NCI-H345 treated with DMSO at 0.1 percent for 48 hours (cell line): ENCODE measurements around the gene TMEM52.

ENCODE experiments used
- DNase-seq: peaks from one replicate; lab custom pipeline; 2025; ENCODE audit not compliant: unreplicated experiment; lab: John Stamatoyannopoulos, UW

The TMEM52 gene

GRCh38 chr1:1918901-1919303 lies at the start of gene TMEM52:
Gene TMEM52, minus strand, starts transcription at chr1:1919279. Its CDS starts 14 bp downstream, at chr1:1919265.
- no peak for DNase-seq

- DNase-seq, result no peak
These were observed 48.8 kb upstream of the TMEM52 start for GRCh38 chr1:1967879-1968278.

- DNase-seq, result no peak
These were observed 48.1 kb upstream of the TMEM52 start for GRCh38 chr1:1967151-1967550.

GRCh38 chr1:1966071-1966740 lies 47.1 kb upstream of the TMEM52 start:
- no peak for DNase-seq

- DNase-seq, result no peak
These were observed 46.5 kb upstream of the TMEM52 start for GRCh38 chr1:1965546-1965945.

GRCh38 chr1:1964811-1965210 lies 45.7 kb upstream of the TMEM52 start:
- DNase-seq, result no peak

GRCh38 chr1:1963570-1963969 lies 44.5 kb upstream of the TMEM52 start:
- DNase-seq, result no peak

GRCh38 chr1:1962752-1963151 lies 43.7 kb upstream of the TMEM52 start:
- DNase-seq, result no peak

- DNase-seq, result no peak
These were observed 41.6 kb upstream of the TMEM52 start for GRCh38 chr1:1960480-1961196.

- DNase-seq, result peak; percentile 66
These were observed 40.9 kb upstream of the TMEM52 start for GRCh38 chr1:1959840-1960479.

- DNase-seq, result no peak
These were observed 40.4 kb upstream of the TMEM52 start for GRCh38 chr1:1959459-1959839.

GRCh38 chr1:1958071-1958541 lies 39.0 kb upstream of the TMEM52 start:
- no peak for DNase-seq

GRCh38 chr1:1957533-1957961 lies 38.5 kb upstream of the TMEM52 start:
- DNase-seq, result no peak

- DNase-seq, result no peak
These were observed 37.8 kb upstream of the TMEM52 start for GRCh38 chr1:1956586-1957532.

GRCh38 chr1:1956101-1956500 lies 37.0 kb upstream of the TMEM52 start:
- no peak for DNase-seq

- no peak for DNase-seq
These were observed 36.6 kb upstream of the TMEM52 start for GRCh38 chr1:1955621-1956094.

GRCh38 chr1:1954831-1955441 lies 35.9 kb upstream of the TMEM52 start:
- DNase-seq, result no peak

- no peak for DNase-seq
These were observed 34.9 kb upstream of the TMEM52 start for GRCh38 chr1:1954015-1954414.

GRCh38 chr1:1950940-1951339 lies 31.9 kb upstream of the TMEM52 start:
- no peak for DNase-seq

GRCh38 chr1:1948783-1949182 lies 29.7 kb upstream of the TMEM52 start:
- DNase-seq, result no peak
